HG02852 (cell line): Measurements from ENCODE around the gene ST6GALNAC3.

Experiments
- ATAC-seq: cut with Tn5 transposase; IDR thresholded peaks from one replicate; pipeline ENCODE4 v1.9.1; 2021; ENCODE audit warnings: mild to moderate bottlenecking, moderate library complexity; ENCODE audit not compliant: unreplicated experiment

The ST6GALNAC3 gene

GRCh38 chr1:76408303-76408702 is 333.8 kb downstream of the ST6GALNAC3 start:
- no peak for ATAC-seq

- ATAC-seq = no peak
These were observed 336.0 kb downstream of the ST6GALNAC3 start for GRCh38 chr1:76410499-76410898.

DNA sequence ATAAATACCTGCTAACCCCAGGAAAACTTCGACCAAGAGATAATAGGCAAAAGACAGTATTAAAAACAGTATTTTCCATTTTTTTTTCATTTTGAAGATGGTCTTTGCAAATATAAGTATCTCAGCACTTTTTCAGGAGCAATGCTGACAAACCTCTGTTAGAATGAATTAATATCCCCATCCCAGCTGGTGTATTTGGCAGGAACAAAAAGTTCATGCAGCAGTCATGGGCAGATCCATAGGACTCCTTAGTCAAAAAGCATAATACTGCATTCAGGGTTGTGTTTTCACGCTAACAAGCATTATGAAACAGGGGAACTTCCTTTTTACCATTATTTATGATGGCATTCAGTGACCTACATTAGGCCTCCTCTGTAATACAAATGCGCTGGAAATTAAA is 344.0 kb downstream of the ST6GALNAC3 start:
- ATAC-seq = no peak

- ATAC-seq = no peak
These were observed 345.1 kb downstream of the ST6GALNAC3 start for GRCh38 chr1:76419603-76420002.

DNA sequence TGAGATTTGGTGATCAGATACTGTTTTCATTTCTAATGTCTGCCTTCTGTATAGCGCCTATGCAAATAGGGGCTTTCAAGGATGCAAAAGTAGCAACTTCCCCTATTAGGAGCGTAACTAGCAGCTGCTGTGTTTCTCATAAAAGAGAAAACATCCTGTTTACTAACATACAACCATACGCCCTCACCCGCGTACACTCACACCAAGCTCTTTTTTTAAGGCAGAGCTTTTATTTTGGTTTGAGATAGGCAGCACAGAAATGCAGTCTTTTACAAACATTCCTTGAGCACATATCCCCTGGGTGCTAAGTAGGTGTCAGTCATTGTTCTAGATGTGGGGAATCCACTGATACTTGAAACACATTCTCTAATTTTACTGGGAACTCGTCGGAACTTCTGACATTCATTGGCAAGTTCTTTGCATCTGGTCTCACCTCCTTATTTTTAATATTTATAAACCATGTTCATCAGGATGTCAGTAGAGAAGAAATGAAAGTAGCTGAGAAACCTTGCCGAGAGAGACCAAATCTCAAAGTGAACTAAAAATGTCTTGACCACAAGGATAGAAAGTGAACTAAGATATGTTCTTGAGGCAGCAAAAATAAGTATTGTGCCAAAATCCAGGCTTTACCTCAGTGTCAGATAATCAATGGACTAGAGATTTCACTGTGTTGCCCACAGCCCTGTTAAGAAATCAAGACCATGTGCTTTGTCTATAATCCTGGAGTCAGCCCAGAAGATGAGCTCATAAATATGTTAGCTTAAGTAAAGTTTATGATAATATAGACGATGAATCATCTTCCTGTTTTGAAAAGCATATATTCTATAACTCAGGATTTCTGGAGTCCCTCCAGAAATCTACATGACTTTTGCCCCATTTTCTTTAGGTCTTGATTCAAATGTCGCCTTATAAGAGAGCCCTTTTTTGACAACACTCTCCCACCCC is 350.9 kb downstream of the ST6GALNAC3 start:
- peak; percentile 75 for ATAC-seq

DNA sequence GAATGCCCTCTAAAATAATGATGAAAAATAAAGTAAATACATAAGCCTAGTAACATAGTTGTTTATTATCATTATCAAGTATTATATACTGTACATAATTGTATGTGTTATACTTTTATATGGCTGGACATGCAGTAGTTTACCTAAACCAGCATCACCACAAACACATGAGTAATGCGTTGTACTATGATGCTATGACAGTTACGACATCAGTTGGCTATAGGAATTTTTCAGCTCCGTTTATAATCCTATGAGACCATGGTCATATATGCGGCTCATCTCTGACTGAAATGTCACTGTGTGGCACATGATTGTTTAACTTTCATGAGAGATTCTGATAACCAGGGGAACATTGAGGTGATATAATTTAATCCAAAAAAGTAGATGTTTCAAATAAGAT is 352.1 kb downstream of the ST6GALNAC3 start:
- ATAC-seq = no peak

DNA sequence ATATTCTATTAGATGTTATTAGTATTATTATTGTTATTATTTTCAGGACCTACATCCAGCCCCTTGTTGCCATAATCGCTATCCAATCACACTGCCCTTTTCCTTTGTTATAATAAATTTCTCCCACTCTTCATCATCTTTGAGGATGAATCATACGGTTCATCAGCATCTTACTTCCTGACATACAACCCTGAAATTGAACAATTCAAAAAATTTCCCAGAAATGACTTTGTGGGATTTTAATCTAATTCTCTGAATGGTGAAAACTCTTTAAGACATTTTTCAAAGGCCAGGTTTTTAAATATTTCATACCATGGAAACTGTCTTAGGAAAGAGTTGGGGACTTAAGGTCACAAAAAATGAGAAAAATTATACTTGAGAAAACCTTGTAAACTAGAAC is 353.5 kb downstream of the ST6GALNAC3 start:
- ATAC-seq = no peak

DNA sequence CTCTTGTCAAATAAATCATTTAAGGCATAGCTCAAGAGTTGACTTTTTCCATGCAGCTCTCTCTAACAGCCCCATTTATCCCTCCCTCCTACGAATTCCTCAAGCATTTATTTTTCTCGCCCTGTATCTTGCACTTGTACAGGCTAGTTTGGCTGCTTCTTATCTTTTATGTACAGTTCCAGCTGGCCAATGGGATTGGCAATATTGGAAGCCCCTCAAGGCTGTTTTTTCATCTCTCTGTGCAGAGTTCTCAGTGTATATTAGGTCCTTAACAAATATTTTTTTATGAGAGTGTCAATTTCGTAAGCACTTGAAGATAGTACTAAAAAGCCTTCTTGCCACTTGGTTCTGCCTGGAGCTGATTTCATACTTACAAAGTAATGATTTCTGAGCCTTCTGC is 356.0 kb downstream of the ST6GALNAC3 start:
- ATAC-seq = no peak

- no peak for ATAC-seq
These were observed 359.0 kb downstream of the ST6GALNAC3 start for GRCh38 chr1:76433526-76433925.

DNA sequence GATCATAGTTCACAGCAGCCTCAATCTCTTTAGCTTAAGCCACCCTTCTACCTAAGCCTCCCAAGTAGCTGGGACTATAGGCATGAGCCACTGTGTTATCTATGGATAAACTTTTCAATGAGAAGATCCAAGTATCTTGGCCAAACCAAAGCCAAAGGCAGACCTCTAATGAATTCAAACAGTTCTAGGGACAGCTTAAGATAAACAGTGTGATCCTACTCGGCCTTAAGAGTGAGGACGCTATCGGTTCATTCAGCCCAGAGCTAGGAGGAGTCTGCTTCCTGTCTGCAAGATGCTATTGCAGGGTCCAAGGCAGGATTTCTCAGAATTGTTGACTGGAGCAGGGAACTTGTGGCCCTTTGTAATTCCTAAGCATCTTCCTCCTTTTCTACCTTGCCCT is 368.7 kb downstream of the ST6GALNAC3 start:
- no peak for ATAC-seq

- no peak for ATAC-seq
These were observed 370.2 kb downstream of the ST6GALNAC3 start for GRCh38 chr1:76444773-76445172.

- no peak for ATAC-seq
These were observed 375.7 kb downstream of the ST6GALNAC3 start for GRCh38 chr1:76450229-76450628.

- ATAC-seq = peak; percentile 67
These were observed 388.7 kb downstream of the ST6GALNAC3 start for GRCh38 chr1:76463278-76463677.

DNA sequence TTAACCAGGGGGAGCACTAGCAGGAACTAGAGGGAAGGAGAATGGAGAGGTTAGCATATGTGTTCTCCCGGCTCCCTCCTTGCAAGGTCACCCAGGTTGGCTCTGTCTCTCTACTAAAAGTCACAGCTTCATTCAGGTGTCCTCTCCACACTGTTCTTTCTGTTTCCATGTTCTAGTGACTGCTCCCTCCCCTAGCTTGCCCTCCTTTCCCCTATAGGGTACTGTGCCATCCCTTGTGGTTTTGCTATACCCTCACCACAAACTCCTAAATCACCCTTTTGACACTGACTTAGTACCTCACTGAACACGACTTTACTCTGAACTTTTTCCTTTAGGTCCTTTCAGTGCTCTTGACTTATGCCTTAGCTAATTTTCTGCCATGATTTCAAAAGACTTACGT is 389.3 kb downstream of the ST6GALNAC3 start:
- peak; percentile 15 for ATAC-seq

GRCh38 chr1:76465030-76465429 is 390.5 kb downstream of the ST6GALNAC3 start:
- no peak for ATAC-seq

- no peak for ATAC-seq
These were observed 395.6 kb downstream of the ST6GALNAC3 start for GRCh38 chr1:76470166-76470565.

GRCh38 chr1:76471536-76471935 is 397.0 kb downstream of the ST6GALNAC3 start:
- no peak for ATAC-seq

GRCh38 chr1:76473591-76473990 is 399.0 kb downstream of the ST6GALNAC3 start:
- ATAC-seq = no peak

DNA sequence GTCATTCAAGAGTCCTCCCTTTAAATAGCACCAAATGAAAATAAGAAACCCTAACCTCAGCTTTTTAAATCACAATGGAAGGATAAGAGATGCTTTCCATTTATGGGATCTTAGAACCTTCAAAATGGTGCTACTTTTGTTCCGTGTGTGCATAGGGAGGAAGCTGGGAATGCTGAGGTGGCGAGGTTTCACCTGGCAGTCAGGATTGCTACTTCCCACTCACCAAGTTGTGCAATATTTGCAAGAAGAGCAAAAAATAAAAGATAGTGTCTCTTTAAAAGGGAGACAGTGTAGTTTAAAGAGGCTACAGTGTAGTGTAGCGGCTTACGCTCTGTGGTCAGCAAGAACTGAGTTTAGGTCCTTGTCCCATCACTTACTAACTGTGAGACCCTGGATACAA is 400.4 kb downstream of the ST6GALNAC3 start:
- ATAC-seq = no peak

DNA sequence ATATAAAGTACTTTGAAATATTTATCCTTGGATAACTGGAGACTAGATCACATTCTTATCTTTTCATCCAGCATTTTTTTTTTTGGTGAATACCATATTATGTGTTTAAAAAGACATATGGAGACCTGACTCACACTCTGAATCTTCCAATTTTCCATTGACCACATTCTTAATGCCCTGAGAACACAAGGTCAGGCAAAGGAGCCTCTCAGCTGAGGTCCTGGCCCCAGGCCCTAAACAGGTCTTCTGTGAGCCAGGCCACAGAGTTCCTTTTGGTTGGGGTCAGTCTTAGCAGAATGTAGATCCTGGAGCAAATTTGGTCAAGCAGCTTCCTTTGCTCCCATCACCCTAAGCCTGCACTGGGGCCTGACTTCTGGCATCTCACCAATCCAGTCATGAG is 402.6 kb downstream of the ST6GALNAC3 start:
- ATAC-seq = no peak

- no peak for ATAC-seq
These were observed 406.3 kb downstream of the ST6GALNAC3 start for GRCh38 chr1:76480827-76481226.

DNA sequence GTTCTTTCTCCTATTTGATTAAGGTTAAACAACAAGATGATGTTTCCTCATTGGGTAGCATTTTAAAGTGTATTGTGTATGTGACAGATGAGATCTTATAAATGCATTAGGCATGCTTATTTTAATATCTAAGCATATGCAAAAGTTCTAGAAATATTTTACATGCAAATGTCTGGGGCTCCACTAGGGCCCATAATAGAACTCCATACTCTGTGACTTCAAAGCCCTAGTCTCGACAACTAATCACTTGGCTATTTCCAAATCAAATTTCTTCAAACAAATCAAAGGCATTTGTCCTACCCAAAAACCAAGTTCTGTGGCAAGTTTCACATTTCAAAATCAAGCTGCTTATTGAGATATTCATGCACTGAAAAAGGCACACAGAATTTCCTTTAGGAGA is 407.1 kb downstream of the ST6GALNAC3 start:
- ATAC-seq = no peak

- ATAC-seq = no peak
These were observed 407.7 kb downstream of the ST6GALNAC3 start for GRCh38 chr1:76482272-76482671.
